Endothelial cell of umbilical vein (primary cell): ENCODE results near the gene CTU1. TPM values are rescaled to one million over a fixed set of nuclear protein-coding genes. Genes with fewer than 3 reads are reported as not detected.

Experiments used
- BruUV-seq: library from RNA; stranded (reverse); fragments of 400-500 nt; replicated peaks from 2 replicates; lab custom pipeline; 2021; lab: Mats Ljungman, UMichigan
- CTCF ChIA-PET: fragments of 300-600, 350-600 bp; sonication (Branson Sonifier 250); formaldehyde crosslinking; loops from one replicate; lab custom pipeline; 2021; ENCODE audit warnings: antibody characterized with exemption, inconsistent platforms; lab: Charles Lee
- POLR2A ChIA-PET: fragments of 300-600, 350-600 bp; sonication (Branson Sonifier 250); formaldehyde crosslinking; loops from one replicate; lab custom pipeline; 2021; ENCODE audit warnings: antibody characterized with exemption, inconsistent platforms; lab: Charles Lee
- DNase-seq: peaks from one replicate; pipeline ENCODE4 v3.0.0-alpha.2; 2011; ENCODE audit warnings: low read depth, low spot score
- FAIRE-seq: peaks from 2 replicates; lab custom pipeline; 2011; peaks lifted over from hg19 to GRCh38; lab: Jason Lieb, UNC
- H2AFZ ChIP-seq: 2 replicates; pipeline ENCODE4 v1.6.0; 2012; ENCODE audit warnings: low read depth, low read length, control low read depth, inconsistent platforms
- H3K27ac ChIP-seq: 2 replicates; pipeline ENCODE4 v1.5.1; 2011; ENCODE audit warnings: low read depth, mild to moderate bottlenecking, control low read depth, low read length, moderate library complexity; ENCODE audit not compliant: insufficient read depth
- H3K27me3 ChIP-seq, 2 experiments: 2 replicates each; pipeline versions ENCODE4 v1.6.0 to v1.6.1; 2011; ENCODE audit warnings: low read length in 2 of 2, mixed read lengths in 1 of 2; ENCODE audit not compliant: control insufficient read depth in 2 of 2, insufficient read depth in 2 of 2
- H3K36me3 ChIP-seq, 2 experiments: 2 replicates in 1 of 2; 3 replicates in 1 of 2; pipeline ENCODE4 v1.5.1; 2011; ENCODE audit warnings: low read length in 2 of 2, mild to moderate bottlenecking in 1 of 2, moderate library complexity in 1 of 2; ENCODE audit not compliant: control insufficient read depth in 2 of 2, insufficient read depth in 2 of 2; ENCODE audit errors: extremely low read depth in 1 of 2
- H3K4me1 ChIP-seq: 3 replicates; pipeline ENCODE4 v1.5.1; 2011; ENCODE audit warnings: mild to moderate bottlenecking, low read length; ENCODE audit not compliant: control insufficient read depth, insufficient read depth; ENCODE audit errors: extremely low read depth
- H3K4me2 ChIP-seq: 2 replicates; pipeline ENCODE4 v1.6.1; 2011; ENCODE audit warnings: low read length, control low read depth, mixed read lengths; ENCODE audit not compliant: insufficient read depth
- H3K4me3 ChIP-seq, 3 experiments: fragments of 200-600 bp in 1 of 3; sonication (generic), shearing (Covaris generic) in 1 of 3; replicated peaks in 1 of 3; 2 replicates each; pipeline ENCODE4 v1.5.1; 2011 to 2016; ENCODE audit warnings: control low read depth in 3 of 3, low read length in 3 of 3, mild to moderate bottlenecking in 2 of 3, inconsistent platforms in 1 of 3, low read depth in 1 of 3, moderate library complexity in 1 of 3; ENCODE audit not compliant: insufficient read depth in 1 of 3
- H3K79me2 ChIP-seq: 2 replicates; pipeline ENCODE4 v1.6.0; 2012; ENCODE audit warnings: low read length, inconsistent platforms; ENCODE audit not compliant: control insufficient read depth, insufficient read depth
- H3K9ac ChIP-seq: replicated peaks from 2 replicates; pipeline ENCODE3; 2011; ENCODE audit warnings: low read length, control low read depth; ENCODE audit not compliant: insufficient read depth; ENCODE audit errors: extremely low read depth
- H3K9me1 ChIP-seq: replicated peaks from 3 replicates; pipeline ENCODE4 v1.6.0; 2011; ENCODE audit warnings: mild to moderate bottlenecking, low read length; ENCODE audit not compliant: control insufficient read depth, insufficient read depth; ENCODE audit errors: extremely low read depth
- H3K9me3 ChIP-seq: replicated peaks from 2 replicates; pipeline ENCODE4 v1.5.1; 2012; ENCODE audit warnings: low read length, inconsistent platforms; ENCODE audit not compliant: control insufficient read depth, insufficient read depth
- H4K20me1 ChIP-seq: replicated peaks from 2 replicates; pipeline ENCODE3; 2011; ENCODE audit warnings: mild to moderate bottlenecking, low read length; ENCODE audit not compliant: control insufficient read depth, insufficient read depth; ENCODE audit errors: extremely low read depth
- EZH2 ChIP-seq: IDR thresholded peaks from 2 replicates; pipeline ENCODE4 v1.6.1; 2012; ENCODE audit warnings: borderline replicate concordance, low read depth, mild to moderate bottlenecking, moderate library complexity, low read length, inconsistent platforms; ENCODE audit not compliant: severe bottlenecking
- FOS ChIP-seq: IDR thresholded peaks from 2 replicates; pipeline ENCODE4 v1.6.1; 2011; ENCODE audit warnings: mild to moderate bottlenecking, low read length, moderate library complexity, borderline replicate concordance; ENCODE audit not compliant: insufficient read depth
- GATA2 ChIP-seq: IDR thresholded peaks from 2 replicates; pipeline ENCODE4 v1.7.0; 2011; ENCODE audit warnings: low read depth, mild to moderate bottlenecking, moderate library complexity, mixed read lengths, low read length; ENCODE audit not compliant: insufficient read length, insufficient read depth
- JUN ChIP-seq: IDR thresholded peaks from 2 replicates; pipeline ENCODE4 v1.6.1; 2011; ENCODE audit warnings: borderline replicate concordance, low read depth; ENCODE audit not compliant: insufficient read length, insufficient read depth
- MYC ChIP-seq: IDR thresholded peaks from one replicate; pipeline ENCODE4 v1.6.1; 2011; ENCODE audit warnings: mild to moderate bottlenecking, low read depth, low read length
- POLR2A ChIP-seq: IDR thresholded peaks from 2 replicates; pipeline ENCODE4 v1.6.1; 2012; ENCODE audit warnings: low read depth, mild to moderate bottlenecking, control low read depth, low read length
- POLR2AphosphoS5 ChIP-seq: IDR thresholded peaks from 2 replicates; pipeline ENCODE4 v1.6.1; 2012; ENCODE audit warnings: low read depth, mild to moderate bottlenecking, control low read depth, low read length, moderate library complexity; ENCODE audit not compliant: insufficient read depth
- dilution Hi-C: fragments of 300-500 bp; cut with MboI; formaldehyde crosslinking; loops from one replicate; pipeline ENCODE4 v1.15.0; 2019; ENCODE audit warnings: low sequenced_read_pairs; ENCODE audit not compliant: extremely low pct_ligation_motif_present
- intact Hi-C: fragments of 100-400 bp; cut with micrococcal nuclease; formaldehyde crosslinking; loops from one replicate; pipeline ENCODE4 v1.10.0; 2022
- polyA plus RNA-seq, 4 experiments: library from polyadenylated mRNA; depleted of rRNA in 3 of 4; stranded (reverse) in 3 of 4; unstranded in 1 of 4; fragments of >200 nt; gene quantifications; 2 replicates each; pipeline versions ENCODE4 v1.2.1 to v1.2.3, GENCODE V29; 2011 to 2012; ENCODE audit warnings: missing spikeins in 1 of 4
- total RNA-seq: library from RNA; stranded (reverse); gene quantifications from 2 replicates; pipeline ENCODE4 v1.2.3, GENCODE V29; 2021
- TF ChIP-seq, protein P1 (sequence below): IDR thresholded peaks from 2 replicates; pipeline ENCODE4 v1.6.1; 2011; ENCODE audit not compliant: insufficient read depth, insufficient read length
- TF ChIP-seq, protein P2 (sequence below), 2 donors: IDR thresholded peaks; 1 replicate in 1 of 2; 2 replicates in 1 of 2; pipeline ENCODE4 v1.5.1; 2011; ENCODE audit warnings: low read length in 2 of 2, mild to moderate bottlenecking in 2 of 2, moderate library complexity in 2 of 2, control low read depth in 1 of 2, inconsistent platforms in 1 of 2, low read depth in 1 of 2; ENCODE audit not compliant: insufficient read depth in 1 of 2; ENCODE audit errors: extremely low read depth in 1 of 2

Gene CTU1
- total and polyA plus RNA-seq, 2 donors (not counting 3 experiments of a cell fraction or from before 2014, with no cell fraction given) = 6.1 to 8.7 TPM

DNA sequence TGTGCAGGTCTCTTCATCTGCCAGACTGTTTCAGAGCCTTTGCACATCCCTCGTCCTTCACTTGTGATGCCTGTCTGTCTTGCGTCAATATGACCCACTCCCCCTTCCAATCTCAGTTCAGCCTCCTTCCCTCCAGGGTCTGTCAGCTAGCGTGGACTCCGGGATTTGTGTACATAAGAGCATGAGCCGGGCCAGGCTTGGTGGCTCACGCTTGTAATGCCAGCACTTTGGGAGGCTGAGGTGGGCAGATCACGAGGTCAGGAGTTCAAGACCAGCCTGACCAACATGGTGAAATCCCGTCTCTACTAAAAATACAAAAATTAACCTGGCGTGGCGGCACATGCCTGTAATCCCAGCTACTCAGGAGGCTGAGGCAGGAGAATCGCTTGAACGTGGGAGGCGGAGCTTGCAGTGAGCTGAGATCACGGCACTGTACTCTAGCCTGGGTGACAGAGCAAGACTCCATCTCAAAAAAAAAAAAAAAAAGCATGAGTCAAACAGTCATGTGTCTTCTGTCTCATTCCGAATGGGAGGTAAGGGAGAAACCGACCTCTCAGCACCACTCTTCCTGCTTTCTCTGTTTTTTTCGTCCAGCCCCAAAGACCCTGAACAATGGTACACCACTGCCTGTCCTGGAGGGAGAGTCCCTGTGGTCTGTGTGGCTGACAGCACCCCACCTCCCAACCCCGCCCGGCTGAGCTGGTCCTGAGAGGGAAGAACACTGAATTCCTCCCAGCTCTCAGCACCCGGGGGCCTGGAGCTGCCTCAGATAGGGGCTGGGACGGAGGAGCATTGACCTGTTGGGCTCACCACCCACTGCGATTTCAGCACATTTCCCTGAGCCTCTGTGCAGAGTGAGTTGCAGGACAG lies 14.1 kb upstream of the CTU1 start:
- Histone ChIP-seq H3K9me1 (no peaks in the 10 kb centered on the region), H3K27me3 (no peaks in the 10 kb centered on the region), H3K4me3 (no peak overlapping the region), H3K4me1 (no peaks in the 10 kb centered on the region), H2AFZ (no peak overlapping the region), H3K4me2 (no peak overlapping the region), H4K20me1 (no peaks in the 10 kb centered on the region), H3K9ac (no peak overlapping the region), H3K36me3 (no peaks in the 10 kb centered on the region), H3K9me3 (no peaks in the 10 kb centered on the region), H3K27ac (no peak overlapping the region), H3K79me2 (no peaks in the 10 kb centered on the region)
- DNase-seq (no peak), FAIRE-seq (no peak)
- intact Hi-C loops (no loop called here), dilution Hi-C loops (no loop called here)
- ChIA-PET POLR2A (no interaction called here), CTCF (no interaction called here)
- BruUV-seq = no TSS peak
- TF ChIP-seq, protein P1, sequence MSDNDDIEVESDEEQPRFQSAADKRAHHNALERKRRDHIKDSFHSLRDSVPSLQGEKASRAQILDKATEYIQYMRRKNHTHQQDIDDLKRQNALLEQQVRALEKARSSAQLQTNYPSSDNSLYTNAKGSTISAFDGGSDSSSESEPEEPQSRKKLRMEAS = no peak
- TF ChIP-seq POLR2AphosphoS5 = no peak
- TF ChIP-seq, protein P2, sequence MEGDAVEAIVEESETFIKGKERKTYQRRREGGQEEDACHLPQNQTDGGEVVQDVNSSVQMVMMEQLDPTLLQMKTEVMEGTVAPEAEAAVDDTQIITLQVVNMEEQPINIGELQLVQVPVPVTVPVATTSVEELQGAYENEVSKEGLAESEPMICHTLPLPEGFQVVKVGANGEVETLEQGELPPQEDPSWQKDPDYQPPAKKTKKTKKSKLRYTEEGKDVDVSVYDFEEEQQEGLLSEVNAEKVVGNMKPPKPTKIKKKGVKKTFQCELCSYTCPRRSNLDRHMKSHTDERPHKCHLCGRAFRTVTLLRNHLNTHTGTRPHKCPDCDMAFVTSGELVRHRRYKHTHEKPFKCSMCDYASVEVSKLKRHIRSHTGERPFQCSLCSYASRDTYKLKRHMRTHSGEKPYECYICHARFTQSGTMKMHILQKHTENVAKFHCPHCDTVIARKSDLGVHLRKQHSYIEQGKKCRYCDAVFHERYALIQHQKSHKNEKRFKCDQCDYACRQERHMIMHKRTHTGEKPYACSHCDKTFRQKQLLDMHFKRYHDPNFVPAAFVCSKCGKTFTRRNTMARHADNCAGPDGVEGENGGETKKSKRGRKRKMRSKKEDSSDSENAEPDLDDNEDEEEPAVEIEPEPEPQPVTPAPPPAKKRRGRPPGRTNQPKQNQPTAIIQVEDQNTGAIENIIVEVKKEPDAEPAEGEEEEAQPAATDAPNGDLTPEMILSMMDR (IDR thresholded peaks at IDR 0.05; ENCODE audit: extremely low read depth in 1 of 2, insufficient read depth in 1 of 2, low read depth in 1 of 2, low read length in 2 of 2) = no peak
- no peak for TF ChIP-seq EZH2
- no peak for TF ChIP-seq POLR2A
- no peak for TF ChIP-seq JUN
- TF ChIP-seq GATA2 = no peak
- no peak for TF ChIP-seq MYC
- TF ChIP-seq FOS = no peak
